SK-N-MC (cell line): ENCODE data around the gene HMGN2.

ENCODE experiments used
- EZH2 ChIP-seq: fragments of 200-600 bp; sonication (generic); IDR thresholded peaks from one replicate; pipeline ENCODE4 v1.6.1; 2017; ENCODE audit warnings: antibody characterized with exemption
- POLR2AphosphoS5 ChIP-seq: IDR thresholded peaks from 2 replicates; pipeline ENCODE4 v1.6.1; 2012; ENCODE audit warnings: mild to moderate bottlenecking, low read depth, low read length, borderline replicate concordance

GRCh38 chr1:26472901-26473845, 933 bp downstream of the HMGN2 start:
- TF ChIP-seq POLR2AphosphoS5, result peak; percentile 61; the same call in 1 of the 2 replicates
- TF ChIP-seq EZH2, result no peak
